Naive thymus-derived CD4-positive, alpha-beta T cell (primary cell): ENCODE measurements around the gene APOA4. TPM values are rescaled to one million over a fixed set of nuclear protein-coding genes. Genes with fewer than 3 reads are reported as not detected.
A peak's percentile ranks its signal among the peaks of the same experiment; 100 is the strongest.

Source experiments
- ATAC-seq: fragments of 150-1000 bp; cut with Tn5 transposase; 2 replicates; pipeline ENCODE4 v1.10.0; 2021; ENCODE audit warnings: mild to moderate bottlenecking, moderate library complexity
- CTCF ChIA-PET: fragments of 350-600 bp; sonication (Branson Sonifier 250); formaldehyde crosslinking; loops from one replicate; lab custom pipeline; 2021; ENCODE audit warnings: antibody characterized with exemption; lab: Charles Lee
- POLR2A ChIA-PET: fragments of 350-600 bp; sonication (Branson Sonifier 250); formaldehyde crosslinking; loops from one replicate; lab custom pipeline; 2021; ENCODE audit warnings: antibody characterized with exemption, inconsistent platforms; lab: Charles Lee
- DNase-seq, 9 donors: peaks; one replicate each; pipeline versions ENCODE4 v3.0.0 to v3.0.0-alpha.2; 2020 to 2022; ENCODE audit warnings: mixed read lengths in 1 of 9
- H3K27ac ChIP-seq: one replicate; pipeline ENCODE4 v1.7.0; 2013; ENCODE audit warnings: mild to moderate bottlenecking, low read depth, low read length, moderate library complexity
- H3K27me3 ChIP-seq, 2 donors: one replicate each; pipeline ENCODE4 v1.7.0; 2013; ENCODE audit warnings: low read length in 2 of 2, mild to moderate bottlenecking in 2 of 2, moderate library complexity in 2 of 2; ENCODE audit not compliant: control insufficient read depth in 2 of 2, insufficient read depth in 2 of 2
- H3K36me3 ChIP-seq, 3 experiments: 1 replicate in 2 of 3; 2 replicates in 1 of 3; pipeline ENCODE4 v1.7.0; 2013; ENCODE audit warnings: low read length in 3 of 3, mild to moderate bottlenecking in 3 of 3, moderate library complexity in 1 of 3; ENCODE audit not compliant: insufficient read depth in 3 of 3, control insufficient read depth in 2 of 3
- H3K4me1 ChIP-seq, 2 donors: one replicate each; pipeline ENCODE4 v1.7.0; 2013; ENCODE audit warnings: low read length in 2 of 2, mild to moderate bottlenecking in 2 of 2, moderate library complexity in 1 of 2; ENCODE audit not compliant: control insufficient read depth in 2 of 2, insufficient read depth in 2 of 2
- H3K4me3 ChIP-seq: 2 replicates; pipeline ENCODE4 v1.7.0; 2013; ENCODE audit warnings: mild to moderate bottlenecking, low read length
- H3K9me3 ChIP-seq, 3 experiments: 1 replicate in 2 of 3; 2 replicates in 1 of 3; pipeline ENCODE4 v1.7.0; 2013; ENCODE audit warnings: low read length in 3 of 3; ENCODE audit not compliant: control insufficient read depth in 2 of 3
- H3K27ac Mint-ChIP-seq, 9 donors: one replicate each; pipeline ENCODE4 v1.8.0; 2020 to 2022; ENCODE audit warnings: mixed read lengths in 9 of 9, mild to moderate bottlenecking in 8 of 9, moderate library complexity in 5 of 9, inconsistent platforms in 2 of 9
- H3K27me3 Mint-ChIP-seq, 5 donors: one replicate each; pipeline ENCODE4 v1.8.0; 2021 to 2022; ENCODE audit warnings: mixed read lengths in 5 of 5, mild to moderate bottlenecking in 1 of 5
- H3K36me3 Mint-ChIP-seq, 5 donors: one replicate each; pipeline ENCODE4 v1.8.0; 2020 to 2022; ENCODE audit warnings: mixed read lengths in 5 of 5, mild to moderate bottlenecking in 3 of 5, inconsistent platforms in 1 of 5
- H3K4me1 Mint-ChIP-seq, 7 donors: one replicate each; pipeline ENCODE4 v1.8.0; 2020 to 2022; ENCODE audit warnings: mixed read lengths in 7 of 7, mild to moderate bottlenecking in 3 of 7, inconsistent platforms in 1 of 7
- H3K4me3 Mint-ChIP-seq, 10 donors: one replicate each; pipeline ENCODE4 v1.8.0; 2020 to 2022; ENCODE audit warnings: mild to moderate bottlenecking in 10 of 10, mixed read lengths in 10 of 10, moderate library complexity in 6 of 10, inconsistent platforms in 2 of 10
- H3K9me3 Mint-ChIP-seq, 11 donors: one replicate each; pipeline ENCODE4 v1.8.0; 2020 to 2022; ENCODE audit warnings: mixed read lengths in 11 of 11, mild to moderate bottlenecking in 4 of 11, inconsistent platforms in 1 of 11, moderate library complexity in 1 of 11
- intact Hi-C, 2 donors: fragments of 100-400 bp; cut with micrococcal nuclease; formaldehyde crosslinking; loops; one replicate each; pipeline ENCODE4 v1.15.1; 2023
- polyA plus RNA-seq, 2 donors: library from polyadenylated mRNA; unstranded; fragments of 300-500 nt; fragmentation: Illumina TruSeq; gene quantifications; one replicate each; pipeline ENCODE4 v1.2.3, GENCODE V29; 2021
- total RNA-seq, 6 experiments: library from RNA in 5 of 6; stranded (reverse) in 5 of 6; gene quantifications; 1 replicate in 5 of 6; 2 replicates in 1 of 6; pipeline ENCODE4 v1.2.3 and lab custom pipeline; 2021 to 2026

APOA4 gene
- total and polyA plus RNA-seq, 7 experiments from 2014 or later: not detected

DNA sequence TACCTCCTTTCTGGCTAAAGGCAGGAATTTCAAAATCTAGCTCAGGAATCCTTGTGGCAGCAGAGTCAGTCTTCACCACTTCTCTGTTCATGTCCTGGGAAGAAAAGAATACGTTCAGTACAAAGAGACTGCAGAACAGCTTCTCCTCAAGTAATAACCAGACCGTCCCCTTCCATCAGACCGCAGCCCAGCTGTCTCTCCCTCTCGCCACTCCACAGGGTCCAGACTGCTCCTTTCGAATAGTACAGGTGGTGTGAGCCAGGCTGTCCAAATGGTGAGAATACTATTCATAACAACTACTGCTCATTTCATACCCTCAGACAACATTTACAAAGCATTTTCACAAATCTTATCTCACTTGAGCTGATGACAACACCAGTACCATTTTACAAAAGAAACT, 36.1 kb downstream of the APOA4 start:
- H3K27ac Mint-ChIP-seq: peak overlapping the region; percentile 79 to 98 (median 93)
- peaks cover 0 to 5% (median 0%) of the 10 kb centered on the region in 11 donors for H3K9me3 Mint-ChIP-seq
- ChIA-PET CTCF (interaction anchor here (0.7 to 1.6 kb wide), 9 partner anchors 14 to 449 kb away, joined by 3 to 6 read pairs (median 4); partner anchors contain the start of gene BUD13), POLR2A (interaction anchor here (0.6 to 3.3 kb wide), 13 partner anchors 9 to 444 kb away, joined by 3 to 49 read pairs (median 5); partner anchors contain the start of genes APOA1, BUD13, PAFAH1B2 and SIDT2)
- Histone ChIP-seq H3K36me3 (peaks cover 36 to 50% (median 38%) of the 10 kb centered on the region in 3 experiments), H3K4me1 (peaks cover 17 to 24% of the 10 kb centered on the region in 2 donors), H3K4me3 (peak overlapping the region; percentile 79), H3K27me3 (no peaks in the 10 kb centered on the region), H3K27ac (peak overlapping the region; percentile 95), H3K9me3 (no peaks in the 10 kb centered on the region)
- ATAC-seq (no peak), DNase-seq (no peak)
- peaks cover 32 to 61% (median 49%) of the 10 kb centered on the region in 7 donors for H3K4me1 Mint-ChIP-seq
- intact Hi-C loops: loop anchor here in 1 of 2 donors (5.0 kb wide), 1 partner anchor 540 kb away; the partner anchor contains the start of gene CEP164
- H3K36me3 Mint-ChIP-seq: peaks cover 9 to 41% (median 31%) of the 10 kb centered on the region in 5 donors
- H3K4me3 Mint-ChIP-seq: peak overlapping the region; percentile 85 to 98 (median 92)
- H3K27me3 Mint-ChIP-seq: no peaks in the 10 kb centered on the region

DNA sequence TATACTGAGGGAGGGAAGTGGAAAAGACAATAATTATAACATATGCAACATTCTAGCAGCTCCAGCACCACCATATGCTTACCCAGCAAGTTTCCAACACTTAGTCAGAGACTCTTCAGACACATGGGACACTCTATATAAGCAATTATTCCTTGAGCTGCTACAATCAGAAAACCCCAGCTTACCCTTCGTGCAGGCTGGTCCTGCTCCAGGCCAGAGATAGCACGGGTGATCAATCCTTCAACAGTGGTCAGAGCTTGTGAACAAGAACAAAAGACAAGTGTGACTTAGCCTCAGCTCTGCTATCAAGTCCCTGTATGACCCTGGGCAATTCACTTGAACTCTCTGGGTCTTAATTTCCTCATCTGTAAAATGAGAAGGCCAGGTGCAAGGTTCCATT, 36.8 kb downstream of the APOA4 start:
- ATAC-seq (no peak), DNase-seq (no peak)
- peaks cover 34 to 60% (median 52%) of the 10 kb centered on the region in 7 donors for H3K4me1 Mint-ChIP-seq
- peaks cover 13 to 24% of the 10 kb centered on the region in 2 donors for H3K4me1 ChIP-seq
- peaks cover 40 to 55% (median 40%) of the 10 kb centered on the region in 3 experiments for H3K36me3 ChIP-seq
- H3K27me3 Mint-ChIP-seq: no peaks in the 10 kb centered on the region
- peaks cover 11 to 42% (median 32%) of the 10 kb centered on the region in 5 donors for H3K36me3 Mint-ChIP-seq
- peak overlapping the region in 8 of 9 donors; percentile 6 to 98 (median 94) for H3K27ac Mint-ChIP-seq
- H3K27me3 ChIP-seq: no peaks in the 10 kb centered on the region
- H3K9me3 ChIP-seq: no peaks in the 10 kb centered on the region
- H3K9me3 Mint-ChIP-seq: peaks cover 0 to 5% (median 0%) of the 10 kb centered on the region in 11 donors
- ChIA-PET CTCF (interaction anchor here (0.7 to 1.5 kb wide), 5 partner anchors 13 to 450 kb away, joined by 3 to 4 read pairs (median 3); partner anchors contain the start of gene BUD13), POLR2A (interaction anchor here (0.8 to 3.3 kb wide), 7 partner anchors 10 to 444 kb away, joined by 3 to 49 read pairs (median 3); partner anchors contain the start of genes BUD13 and PAFAH1B2)
- peak overlapping the region; percentile 85 to 98 (median 92) for H3K4me3 Mint-ChIP-seq
- H3K27ac ChIP-seq: no peak overlapping the region
- intact Hi-C loops: loop anchor here in 1 of 2 donors (5.0 kb wide), 1 partner anchor 541 kb away; the partner anchor contains the start of gene CEP164
- peak overlapping the region; percentile 79 for H3K4me3 ChIP-seq

DNA sequence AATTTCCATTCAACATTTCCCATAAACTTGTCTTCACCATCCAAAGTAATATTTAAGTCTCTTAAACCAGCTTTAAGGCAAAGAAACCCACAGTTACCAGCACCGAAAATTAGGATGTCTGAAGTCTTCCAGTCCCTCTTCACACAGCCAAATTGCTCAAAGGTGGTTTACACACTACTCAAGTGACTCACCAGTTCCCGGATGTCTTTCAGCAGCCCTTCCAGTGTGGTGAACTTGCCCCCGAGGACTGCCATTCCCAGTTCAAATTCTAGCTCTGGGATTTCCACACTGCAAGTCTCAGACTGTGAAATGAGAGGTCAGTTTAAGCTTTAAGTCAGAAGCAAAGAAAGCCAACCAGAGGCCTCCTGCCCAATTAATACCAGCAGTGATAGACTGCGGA, 40.4 kb downstream of the APOA4 start:
- Histone ChIP-seq H3K27ac (no peak overlapping the region), H3K27me3 (no peaks in the 10 kb centered on the region), H3K4me1 (peaks cover 10 to 13% of the 10 kb centered on the region in 2 donors), H3K4me3 (no peak overlapping the region), H3K36me3 (peaks cover 50 to 89% (median 67%) of the 10 kb centered on the region in 3 experiments), H3K9me3 (no peaks in the 10 kb centered on the region)
- H3K27ac Mint-ChIP-seq: peak overlapping the region in 3 of 9 donors; percentile 41 to 70 (median 43)
- peaks cover 19 to 66% (median 43%) of the 10 kb centered on the region in 7 donors for H3K4me1 Mint-ChIP-seq
- H3K9me3 Mint-ChIP-seq: peaks cover 0 to 3% (median 0%) of the 10 kb centered on the region in 11 donors
- H3K27me3 Mint-ChIP-seq: no peaks in the 10 kb centered on the region
- ChIA-PET CTCF (no interaction called here), POLR2A (no interaction called here)
- intact Hi-C loops: no loop called here
- no peak overlapping the region for H3K4me3 Mint-ChIP-seq
- H3K36me3 Mint-ChIP-seq: peaks cover 28 to 72% (median 50%) of the 10 kb centered on the region in 5 donors
- ATAC-seq (no peak), DNase-seq (no peak)

DNA sequence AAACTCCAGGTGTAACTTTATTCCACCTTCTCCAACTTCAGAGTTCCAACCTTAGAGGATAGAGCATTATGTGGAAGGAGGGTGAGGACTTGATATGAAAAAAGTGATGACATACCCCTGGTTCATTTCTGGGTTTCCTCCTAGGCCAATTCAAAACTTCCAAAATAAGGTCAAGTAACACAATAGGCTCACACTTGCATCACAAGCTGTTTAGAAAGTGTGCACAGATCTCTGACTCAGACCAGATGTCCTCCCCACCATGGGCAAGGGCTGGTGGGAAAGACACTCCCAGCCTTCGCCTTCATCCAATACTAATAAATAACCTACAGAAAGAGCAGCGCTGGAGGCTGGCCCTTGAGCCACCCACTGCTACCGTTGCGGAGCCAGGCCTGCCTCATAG, 44.5 kb downstream of the APOA4 start:
- Histone ChIP-seq H3K27ac (no peak overlapping the region), H3K27me3 (no peaks in the 10 kb centered on the region), H3K4me3 (no peak overlapping the region), H3K36me3 (peaks cover 26 to 58% (median 52%) of the 10 kb centered on the region in 3 experiments), H3K4me1 (peaks cover 3 to 4% of the 10 kb centered on the region in 2 donors), H3K9me3 (no peaks in the 10 kb centered on the region)
- H3K27ac Mint-ChIP-seq: peak overlapping the region in 2 of 9 donors; percentile 4 to 52
- peaks cover 6 to 64% (median 30%) of the 10 kb centered on the region in 7 donors for H3K4me1 Mint-ChIP-seq
- DNase-seq: no peak
- no peak for ATAC-seq
- ChIA-PET POLR2A (no interaction called here), CTCF (no interaction called here)
- no peaks in the 10 kb centered on the region for H3K27me3 Mint-ChIP-seq
- peaks cover 19 to 59% (median 33%) of the 10 kb centered on the region in 5 donors for H3K36me3 Mint-ChIP-seq
- no peak overlapping the region for H3K4me3 Mint-ChIP-seq
- H3K9me3 Mint-ChIP-seq: peaks cover 0 to 3% (median 0%) of the 10 kb centered on the region in 11 donors
- intact Hi-C loops: no loop called here

DNA sequence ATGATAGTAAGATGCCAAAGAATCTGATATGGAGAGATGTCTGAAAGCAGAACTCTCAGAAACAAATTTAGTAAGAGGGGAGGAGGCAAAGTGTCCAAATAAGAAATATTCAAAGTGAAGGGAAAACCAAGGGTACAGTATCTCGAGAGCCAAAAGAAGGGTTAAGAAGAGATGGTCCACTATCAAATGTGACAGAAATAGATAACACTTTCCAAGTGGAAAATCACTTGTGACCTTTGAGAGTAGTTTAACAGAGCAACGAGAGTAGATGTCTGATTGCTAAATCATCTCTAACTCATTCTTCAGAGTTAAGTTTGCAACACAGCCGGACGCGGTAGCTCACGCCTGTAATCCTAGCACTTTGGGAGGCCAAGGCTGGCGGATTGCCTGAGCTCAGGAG, 46.0 kb downstream of the APOA4 start:
- H3K27me3 ChIP-seq: no peaks in the 10 kb centered on the region
- intact Hi-C loops: no loop called here
- Mint-ChIP-seq H3K36me3 (peaks cover 14 to 45% (median 33%) of the 10 kb centered on the region in 5 donors), H3K27me3 (no peaks in the 10 kb centered on the region), H3K27ac (peak overlapping the region in 1 of 9 donors; percentile 4), H3K4me1 (peaks cover 9 to 54% (median 32%) of the 10 kb centered on the region in 7 donors), H3K9me3 (peaks cover 0 to 5% (median 0%) of the 10 kb centered on the region in 11 donors), H3K4me3 (no peak overlapping the region)
- CTCF ChIA-PET: no interaction called here
- no peaks in the 10 kb centered on the region for H3K9me3 ChIP-seq
- peaks cover 13 to 48% (median 37%) of the 10 kb centered on the region in 3 experiments for H3K36me3 ChIP-seq
- no peak for DNase-seq
- no peak overlapping the region for H3K4me3 ChIP-seq
- H3K27ac ChIP-seq: no peak overlapping the region
- ATAC-seq: no peak
- POLR2A ChIA-PET: interaction anchor here (0.6 kb wide), 1 partner anchor 11 kb away, joined by 3 read pairs; the partner anchor contains the start of gene ZPR1
- peaks cover 7 to 8% of the 10 kb centered on the region in 2 donors for H3K4me1 ChIP-seq

DNA sequence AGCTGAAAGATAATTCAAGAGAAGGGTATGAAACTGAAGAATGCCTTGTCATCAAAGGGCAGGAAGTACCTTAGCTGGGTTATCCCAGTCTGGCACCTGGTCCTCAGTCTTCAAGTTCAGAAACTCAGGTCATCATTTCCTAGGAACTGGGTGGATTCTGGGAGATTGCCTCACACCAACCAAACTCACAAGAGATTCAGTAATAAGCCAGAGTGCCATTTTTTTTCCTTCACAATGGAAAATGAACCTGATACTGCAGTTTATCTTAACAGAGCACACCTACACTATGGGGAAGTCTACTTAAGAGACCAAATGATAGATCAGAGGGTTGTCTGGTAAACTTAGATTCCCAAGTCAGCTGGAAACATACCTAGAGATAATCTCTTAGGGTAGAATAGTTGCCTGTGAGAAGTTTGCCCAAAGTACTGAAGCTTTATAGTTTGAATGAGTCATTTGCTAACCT, 46.6 kb downstream of the APOA4 start:
- no peaks in the 10 kb centered on the region for H3K9me3 ChIP-seq
- Mint-ChIP-seq H3K4me3 (no peak overlapping the region), H3K36me3 (peaks cover 13 to 42% (median 33%) of the 10 kb centered on the region in 5 donors), H3K27ac (peak overlapping the region in 2 of 9 donors; percentile 4 to 37), H3K9me3 (peaks cover 0 to 5% (median 0%) of the 10 kb centered on the region in 11 donors), H3K4me1 (peaks cover 14 to 59% (median 35%) of the 10 kb centered on the region in 7 donors), H3K27me3 (no peaks in the 10 kb centered on the region)
- peaks cover 10 to 45% (median 34%) of the 10 kb centered on the region in 3 experiments for H3K36me3 ChIP-seq
- H3K4me1 ChIP-seq: peaks cover 12 to 13% of the 10 kb centered on the region in 2 donors
- no peak for ATAC-seq
- no peak overlapping the region for H3K27ac ChIP-seq
- ChIA-PET CTCF (interaction anchor here (0.6 kb wide), 1 partner anchor 140 kb away, joined by 5 read pairs; no protein-coding TSS in a partner anchor), POLR2A (interaction anchor here (0.6 to 0.7 kb wide), 3 partner anchors 10 to 544 kb away, joined by 3 to 5 read pairs (median 3); partner anchors contain the start of gene ZPR1)
- intact Hi-C loops: no loop called here
- H3K27me3 ChIP-seq: no peaks in the 10 kb centered on the region
- no peak overlapping the region for H3K4me3 ChIP-seq
- DNase-seq: no peak
